HG03103 (cell line): ENCODE data around the gene MRPS34.

Experiments used
- ATAC-seq: cut with Tn5 transposase; IDR thresholded peaks from one replicate; pipeline ENCODE4 v1.9.1; 2021; ENCODE audit warnings: low read depth; ENCODE audit not compliant: unreplicated experiment

Gene MRPS34

GRCh38 chr16:1782408-1783264, 9.7 kb upstream of the MRPS34 start, which contains the start of the genes NUBP2 and SPSB3:
Gene NUBP2, plus strand, starts transcription at chr16:1782960. Its CDS starts 61 bp downstream, at chr16:1783021.
Gene SPSB3, minus strand, starts transcription at chr16:1782571. Its CDS starts 1,088 bp downstream, at chr16:1781483.
- peak; percentile 76 for ATAC-seq

GRCh38 chr16:1781758-1782407, 8.9 kb upstream of the MRPS34 start:
- ATAC-seq: peak; percentile 0

- no peak for ATAC-seq
These were observed 8.3 kb upstream of the MRPS34 start for GRCh38 chr16:1781254-1781653.

- no peak for ATAC-seq
These were observed 7.7 kb upstream of the MRPS34 start for GRCh38 chr16:1780677-1781072.

GRCh38 chr16:1779741-1780676, 7.1 kb upstream of the MRPS34 start:
- ATAC-seq: no peak

GRCh38 chr16:1779234-1779701, 6.3 kb upstream of the MRPS34 start:
- ATAC-seq: no peak

GRCh38 chr16:1778200-1779179, 5.6 kb upstream of the MRPS34 start:
- ATAC-seq: no peak

GRCh38 chr16:1777375-1778199, 4.7 kb upstream of the MRPS34 start:
- no peak for ATAC-seq

- ATAC-seq: no peak
These were observed 4.0 kb upstream of the MRPS34 start for GRCh38 chr16:1776991-1777374.

GRCh38 chr16:1776672-1776955, 3.7 kb upstream of the MRPS34 start:
- no peak for ATAC-seq

GRCh38 chr16:1775846-1776671, 3.1 kb upstream of the MRPS34 start:
- ATAC-seq: no peak

- ATAC-seq: no peak
These were observed 2.3 kb upstream of the MRPS34 start for GRCh38 chr16:1775006-1775845.

- ATAC-seq: no peak
These were observed 1.5 kb upstream of the MRPS34 start for GRCh38 chr16:1774448-1774780.

GRCh38 chr16:1773703-1774447, 941 bp upstream of the MRPS34 start:
- no peak for ATAC-seq

- no peak for ATAC-seq
These were observed 499 bp downstream of the MRPS34 start, which contains the start of gene EME2 for GRCh38 chr16:1772362-1772907. Gene EME2, plus strand, starts transcription at chr16:1772810. Its CDS starts 418 bp downstream, at chr16:1773228.

- no peak for ATAC-seq
These were observed 1.0 kb downstream of the MRPS34 start for GRCh38 chr16:1771864-1772361.
